Activated CD8-positive, alpha-beta memory T cell treated with anti-CD3 and anti-CD28 coated beads for 1 hour (primary cell): ENCODE data around the gene HNRNPA0.
A peak's percentile ranks its signal among the peaks of the same experiment; 100 is the strongest.
"Not testable (repeated sequence)": the region's sequence is repeated elsewhere in the genome, so short reads cannot be mapped to it uniquely, and the experiment has no call there.

Source experiments
- DNase-seq, 2 donors: peaks; one replicate each; pipeline ENCODE4 v3.0.0-alpha.2; 2020; ENCODE audit warnings: low read depth in 1 of 2; ENCODE audit errors: extremely low read depth in 1 of 2

HNRNPA0 gene

GRCh38 chr5:137754188-137754960, at the start of gene HNRNPA0:
Gene HNRNPA0 (minus strand): TSS chr5:137754363. CDS start chr5:137754066, 297 bp downstream.
- DNase-seq: peak; percentile 90 to 97

- no peak for DNase-seq
These were observed 48.4 kb upstream of the HNRNPA0 start for GRCh38 chr5:137802282-137803210.

GRCh38 chr5:137800700-137801411, 46.7 kb upstream of the HNRNPA0 start:
- DNase-seq: no peak

GRCh38 chr5:137796279-137796678, 42.1 kb upstream of the HNRNPA0 start:
- no peak for DNase-seq

- DNase-seq: no peak
These were observed 40.7 kb upstream of the HNRNPA0 start for GRCh38 chr5:137794863-137795262.

GRCh38 chr5:137792303-137792702, 38.1 kb upstream of the HNRNPA0 start:
- DNase-seq: no peak

- DNase-seq: no peak
These were observed 37.6 kb upstream of the HNRNPA0 start for GRCh38 chr5:137791799-137792198.

- DNase-seq: no peak
These were observed 37.2 kb upstream of the HNRNPA0 start for GRCh38 chr5:137791387-137791786.

- not testable (repeated sequence) for DNase-seq
These were observed 34.4 kb upstream of the HNRNPA0 start for GRCh38 chr5:137788560-137788959.

- DNase-seq: no peak
These were observed 28.9 kb upstream of the HNRNPA0 start for GRCh38 chr5:137782984-137783536.

- no peak for DNase-seq
These were observed 27.9 kb upstream of the HNRNPA0 start for GRCh38 chr5:137782055-137782454.

GRCh38 chr5:137778772-137779564, 24.8 kb upstream of the HNRNPA0 start:
- no peak for DNase-seq

- DNase-seq: not testable (repeated sequence)
These were observed 13.8 kb upstream of the HNRNPA0 start for GRCh38 chr5:137767937-137768336.

- DNase-seq: no peak
These were observed 7.4 kb upstream of the HNRNPA0 start for GRCh38 chr5:137761566-137761965.

GRCh38 chr5:137760719-137761516, 6.8 kb upstream of the HNRNPA0 start:
- no peak for DNase-seq

- DNase-seq: no peak
These were observed 6.1 kb upstream of the HNRNPA0 start for GRCh38 chr5:137760294-137760693.

GRCh38 chr5:137758715-137759306, 4.6 kb upstream of the HNRNPA0 start:
- DNase-seq: no peak

- DNase-seq: no peak
These were observed 4.0 kb upstream of the HNRNPA0 start for GRCh38 chr5:137758121-137758520.

- no peak for DNase-seq
These were observed 3.5 kb upstream of the HNRNPA0 start for GRCh38 chr5:137757634-137758033.
